Measurements from ENCODE around the gene TOLLIP. TPM values are rescaled to one million over a fixed set of nuclear protein-coding genes. Genes with fewer than 3 reads are reported as not detected.
A peak's percentile ranks its signal among the peaks of the same experiment; 100 is the strongest.

The TOLLIP gene
- polyA plus RNA-seq, 2 of the 4 experiments (the other 2 are of a cell fraction), result 26.5 to 37.9 TPM

GRCh38 chr11:1254733-1255132, 54.7 kb downstream of the TOLLIP start:
- FAIRE-seq, result no peak
- no peak overlapping the region for H3K4me3 ChIP-seq
- ATAC-seq, result no peak
- no peak for DNase-seq (ENCODE audit: low read depth in 1 of 2, low spot score in 1 of 2)
- peaks cover 1% of the 10 kb centered on the region; the same call in 1 of the 3 replicates for H3K4me1 ChIP-seq
- H3K4me2 ChIP-seq, result no peak overlapping the region
- no peak overlapping the region for H3K27ac ChIP-seq
- ChIA-PET CTCF (no interaction called here), POLR2A (no interaction called here)
- H3K9me3 ChIP-seq, result peaks cover 11% of the 10 kb centered on the region
- WGBS (ENCODE audit: missing lambda C conversion rate), result 88% methylated on average over 11 of the region's 19 CpGs
- TF ChIP-seq REST (IDR thresholded peaks at IDR 0.05), result no peak
- TF ChIP-seq POLR2A (IDR thresholded peaks at IDR 0.05; ENCODE audit: low read length), result no peak

GRCh38 chr11:1254086-1254648, 55.3 kb downstream of the TOLLIP start:
- Histone ChIP-seq H3K4me2 (no peak overlapping the region), H3K4me1 (no peaks in the 10 kb centered on the region), H3K27ac (no peak overlapping the region), H3K4me3 (no peak overlapping the region), H3K9me3 (peaks cover 11% of the 10 kb centered on the region)
- TF ChIP-seq NFE2L2 (conservative IDR thresholded peaks at IDR 0.05; ENCODE audit: low read length) (no peak), MYC (IDR thresholded peaks at IDR 0.05; ENCODE audit: borderline replicate concordance, low read length) (no peak), RAD21 (conservative IDR thresholded peaks at IDR 0.05 in 1 of 2, IDR thresholded peaks at IDR 0.05 in 1 of 2) (no peak), ZNF302 (CRISPR knock-in tag; IDR thresholded peaks at IDR 0.05) (no peak), HDAC2 (IDR thresholded peaks at IDR 0.05) (no peak), ZC3H11A (IDR thresholded peaks at IDR 0.05) (no peak)
- 90% methylated on average over 10 of the region's 22 CpGs for WGBS (ENCODE audit: missing lambda C conversion rate)
- ATAC-seq (no peak; a peak in 1 of 6 replicates), DNase-seq (ENCODE audit: low read depth in 1 of 2, low spot score in 1 of 2) (no peak), FAIRE-seq (no peak)
- ChIA-PET POLR2A (no interaction called here), CTCF (interaction anchor here (1.1 kb wide), 1 partner anchor 9 kb away, joined by 3 read pairs; no protein-coding TSS in a partner anchor)

GRCh38 chr11:1253103-1253485, 56.3 kb downstream of the TOLLIP start:
- ChIA-PET CTCF (interaction anchor here (1.1 kb wide), 1 partner anchor 10 kb away, joined by 3 read pairs; no protein-coding TSS in a partner anchor), POLR2A (interaction anchor here (0.5 to 1.0 kb wide), 2 partner anchors 9 to 140 kb away, joined by 3 to 4 read pairs; no protein-coding TSS in a partner anchor)
- TF ChIP-seq CBX8 (IDR thresholded peaks at IDR 0.05), result no peak
- no peak for TF ChIP-seq NR3C1 (IDR thresholded peaks at IDR 0.05)
- peak; percentile 39 for TF ChIP-seq MAFK (IDR thresholded peaks at IDR 0.05; ENCODE audit: partially characterized antibody)
- TF ChIP-seq NFE2L2 (conservative IDR thresholded peaks at IDR 0.05; ENCODE audit: low read length), result no peak
- no peak for TF ChIP-seq KDM1A (IDR thresholded peaks at IDR 0.05; ENCODE audit: low read depth)
- TF ChIP-seq HOXB5 (CRISPR knock-in tag; IDR thresholded peaks at IDR 0.05), result no peak
- no peak for TF ChIP-seq TP53 (CRISPR knock-in tag; IDR thresholded peaks at IDR 0.05)
- H3K4me2 ChIP-seq, result no peak overlapping the region
- no peak overlapping the region for H3K4me3 ChIP-seq
- FAIRE-seq, result no peak
- no peaks in the 10 kb centered on the region for H3K4me1 ChIP-seq
- DNase-seq (ENCODE audit: low read depth in 1 of 2, low spot score in 1 of 2), result no peak
- H3K9me3 ChIP-seq, result peaks cover 11% of the 10 kb centered on the region
- no peak overlapping the region for H3K27ac ChIP-seq
- ATAC-seq, result no peak
- 82% methylated on average over 9 of the region's 9 CpGs for WGBS (ENCODE audit: missing lambda C conversion rate)

GRCh38 chr11:1252371-1253102, 56.9 kb downstream of the TOLLIP start:
- no peak for TF ChIP-seq HOXA7 (CRISPR knock-in tag; IDR thresholded peaks at IDR 0.05)
- TF ChIP-seq REST (IDR thresholded peaks at IDR 0.05), result no peak
- no peak for TF ChIP-seq RAD21 (conservative IDR thresholded peaks at IDR 0.05 in 1 of 2, IDR thresholded peaks at IDR 0.05 in 1 of 2)
- TF ChIP-seq FOSL2 (IDR thresholded peaks at IDR 0.05), result no peak
- no peak for TF ChIP-seq FOSL2 (CRISPR knock-in tag; IDR thresholded peaks at IDR 0.05)
- no peak for TF ChIP-seq CEBPB (IDR thresholded peaks at IDR 0.05)
- TF ChIP-seq ZSCAN20 (CRISPR knock-in tag; IDR thresholded peaks at IDR 0.05), result no peak
- TF ChIP-seq ZC3H11A (IDR thresholded peaks at IDR 0.05), result no peak
- TF ChIP-seq E2F6 (IDR thresholded peaks at IDR 0.05; ENCODE audit: borderline replicate concordance, low read depth), result no peak
- DNase-seq (ENCODE audit: low read depth in 1 of 2, low spot score in 1 of 2) (no peak), ATAC-seq (no peak), FAIRE-seq (no peak)
- no peak overlapping the region for H3K4me3 ChIP-seq
- no peak overlapping the region for H3K27ac ChIP-seq
- POLR2A ChIA-PET, result interaction anchor here (1.0 kb wide), 1 partner anchor 10 kb away, joined by 4 read pairs; no protein-coding TSS in a partner anchor
- H3K4me2 ChIP-seq, result no peak overlapping the region
- CTCF ChIA-PET, result no interaction called here
- no peaks in the 10 kb centered on the region for H3K4me1 ChIP-seq
- WGBS (ENCODE audit: missing lambda C conversion rate), result 78% methylated on average over 20 of the region's 38 CpGs
- H3K9me3 ChIP-seq, result peaks cover 11% of the 10 kb centered on the region

All from A549 (cell line).